Fibroblast of villous mesenchyme (primary cell): ENCODE measurements around the gene SEMA5B. TPM values are rescaled to one million over a fixed set of nuclear protein-coding genes. Genes with fewer than 3 reads are reported as not detected.

ENCODE experiments used
- DNase-seq: peaks from one replicate; pipeline ENCODE4 v3.0.0-alpha.2; 2010; ENCODE audit warnings: low read depth
- H3K4me3 ChIP-seq: 2 replicates; pipeline ENCODE4 v1.5.1; 2011; ENCODE audit warnings: low read depth, mild to moderate bottlenecking, low read length
- CTCF ChIP-seq: IDR thresholded peaks from 2 replicates; pipeline ENCODE4 v1.5.1; 2012; ENCODE audit warnings: low read depth, mild to moderate bottlenecking, low read length; ENCODE audit not compliant: insufficient read depth
- total RNA-seq: library from RNA; depleted of rRNA; stranded (reverse); fragments of >200 nt; gene quantifications from 2 replicates; pipeline ENCODE4 v1.2.3, GENCODE V29; 2012

The SEMA5B gene
- total RNA-seq, 1 donor, result not detected

- H3K4me3 ChIP-seq, result no peak overlapping the region
- TF ChIP-seq CTCF, result no peak
- DNase-seq, result no peak
These were observed 120.1 kb downstream of the SEMA5B start for GRCh38 chr3:122907471-122907870.

- H3K4me3 ChIP-seq, result no peak overlapping the region
- no peak for DNase-seq
- TF ChIP-seq CTCF, result no peak
These were observed 124.4 kb downstream of the SEMA5B start for GRCh38 chr3:122903171-122903570.

- H3K4me3 ChIP-seq, result no peak overlapping the region
- TF ChIP-seq CTCF, result no peak
- no peak for DNase-seq
These were observed 125.2 kb downstream of the SEMA5B start for GRCh38 chr3:122902326-122902725.

- no peak for DNase-seq
- H3K4me3 ChIP-seq, result no peak overlapping the region
- no peak for TF ChIP-seq CTCF
These were observed 129.3 kb downstream of the SEMA5B start for GRCh38 chr3:122898298-122898697.

- no peak for DNase-seq
- no peak for TF ChIP-seq CTCF
- no peak overlapping the region for H3K4me3 ChIP-seq
These were observed 133.6 kb downstream of the SEMA5B start for GRCh38 chr3:122893754-122894668.

GRCh38 chr3:122893282-122893681 lies 134.3 kb downstream of the SEMA5B start:
- TF ChIP-seq CTCF, result no peak
- no peak for DNase-seq
- H3K4me3 ChIP-seq, result no peak overlapping the region
